ENCODE measurements around the gene OSBPL1A.

Gene OSBPL1A

DNA sequence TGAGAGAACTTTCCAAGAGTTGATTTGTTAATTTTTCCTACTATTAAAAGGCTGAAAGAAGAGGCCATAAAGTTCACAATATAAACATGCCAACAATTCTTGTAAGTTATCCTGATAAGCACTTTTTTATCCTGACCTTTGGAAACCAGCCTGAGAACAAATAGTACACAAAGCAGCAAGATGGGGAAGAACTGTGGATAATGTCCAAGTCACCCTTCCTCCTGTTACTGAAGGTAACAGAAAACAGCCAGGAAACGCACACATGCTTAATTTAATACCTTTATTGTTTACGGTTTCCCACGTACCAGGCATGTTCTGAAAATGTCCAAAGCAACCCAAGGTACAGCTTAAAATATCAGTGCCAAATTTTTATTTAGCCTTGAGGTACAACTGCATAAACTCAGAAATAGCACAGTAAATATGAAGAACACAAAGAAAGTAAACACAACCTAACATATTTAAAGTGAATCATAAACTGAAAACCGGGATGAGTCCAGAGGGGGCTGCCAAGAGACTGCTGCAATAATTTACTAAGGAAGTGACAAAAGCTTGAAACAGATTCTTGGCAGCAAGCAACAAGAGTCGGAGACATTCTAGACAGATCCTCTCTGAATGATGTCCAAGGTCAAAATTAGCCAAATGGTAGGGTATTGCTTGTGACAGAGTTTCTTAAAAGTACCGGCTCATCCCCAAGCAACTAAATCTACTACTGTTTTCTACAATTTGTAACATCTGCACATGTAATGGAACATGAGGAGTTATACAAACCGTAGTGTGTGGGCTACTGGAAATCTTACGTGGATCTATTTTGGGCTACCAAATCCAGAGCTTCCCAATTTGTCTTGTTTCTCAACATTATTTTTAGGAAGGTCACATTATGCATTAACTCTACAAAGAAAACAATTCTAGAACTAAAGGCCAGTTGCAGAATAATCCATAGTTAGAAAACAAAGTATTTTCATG lies 165.6 kb downstream of the OSBPL1A start:
- Histone ChIP-seq H3K4me3 (replicated peaks; ENCODE audit: insufficient read depth, low read length) (no peak overlapping the region), H3K27ac (replicated peaks) (no peak overlapping the region), H3K27me3 (ENCODE audit: insufficient read depth, poor library complexity, severe bottlenecking) (no peaks in the 10 kb centered on the region)
- no peak for DNase-seq (ENCODE audit: low read depth in 1 of 2, low spot score in 1 of 2)
- TF ChIP-seq GABPA (IDR thresholded peaks at IDR 0.05; ENCODE audit: low read depth): no peak

DNA sequence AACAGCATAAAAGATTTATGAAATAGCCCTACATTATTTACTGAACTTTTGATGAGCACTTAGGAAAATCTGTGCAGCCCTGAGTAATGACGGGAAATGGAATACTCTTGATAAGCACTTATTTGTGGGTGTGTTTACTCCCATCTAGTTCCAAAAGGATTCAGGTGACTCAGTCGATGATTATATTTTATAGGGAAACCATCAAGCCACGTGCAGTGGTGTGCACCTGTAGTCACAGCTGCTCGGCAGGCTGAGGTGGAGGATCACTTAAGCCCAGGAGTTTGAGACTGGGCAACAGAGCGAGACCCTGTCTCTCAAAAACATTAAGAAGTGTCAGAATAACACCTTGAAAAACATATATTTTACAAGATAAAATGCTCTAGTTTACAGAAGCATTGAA lies 166.9 kb downstream of the OSBPL1A start:
- no peak for DNase-seq (ENCODE audit: low read depth in 1 of 2, low spot score in 1 of 2)
- TF ChIP-seq POLR2AphosphoS5 (IDR thresholded peaks at IDR 0.05; ENCODE audit: low read depth): no peak
- TF ChIP-seq, protein P1, sequence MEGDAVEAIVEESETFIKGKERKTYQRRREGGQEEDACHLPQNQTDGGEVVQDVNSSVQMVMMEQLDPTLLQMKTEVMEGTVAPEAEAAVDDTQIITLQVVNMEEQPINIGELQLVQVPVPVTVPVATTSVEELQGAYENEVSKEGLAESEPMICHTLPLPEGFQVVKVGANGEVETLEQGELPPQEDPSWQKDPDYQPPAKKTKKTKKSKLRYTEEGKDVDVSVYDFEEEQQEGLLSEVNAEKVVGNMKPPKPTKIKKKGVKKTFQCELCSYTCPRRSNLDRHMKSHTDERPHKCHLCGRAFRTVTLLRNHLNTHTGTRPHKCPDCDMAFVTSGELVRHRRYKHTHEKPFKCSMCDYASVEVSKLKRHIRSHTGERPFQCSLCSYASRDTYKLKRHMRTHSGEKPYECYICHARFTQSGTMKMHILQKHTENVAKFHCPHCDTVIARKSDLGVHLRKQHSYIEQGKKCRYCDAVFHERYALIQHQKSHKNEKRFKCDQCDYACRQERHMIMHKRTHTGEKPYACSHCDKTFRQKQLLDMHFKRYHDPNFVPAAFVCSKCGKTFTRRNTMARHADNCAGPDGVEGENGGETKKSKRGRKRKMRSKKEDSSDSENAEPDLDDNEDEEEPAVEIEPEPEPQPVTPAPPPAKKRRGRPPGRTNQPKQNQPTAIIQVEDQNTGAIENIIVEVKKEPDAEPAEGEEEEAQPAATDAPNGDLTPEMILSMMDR (IDR thresholded peaks at IDR 0.05; ENCODE audit: insufficient read depth, low read length): no peak
- TF ChIP-seq GABPA (IDR thresholded peaks at IDR 0.05; ENCODE audit: low read depth): no peak
- TF ChIP-seq REST (IDR thresholded peaks at IDR 0.05; ENCODE audit: insufficient replicate concordance, low read depth): no peak
- no peak for TF ChIP-seq SPI1 (IDR thresholded peaks at IDR 0.05; ENCODE audit: borderline replicate concordance, low read depth)
- H3K4me3 ChIP-seq (replicated peaks; ENCODE audit: insufficient read depth, low read length): no peak overlapping the region
- no peaks in the 10 kb centered on the region for H3K27me3 ChIP-seq (ENCODE audit: insufficient read depth, poor library complexity, severe bottlenecking)
- H3K27ac ChIP-seq (replicated peaks): no peak overlapping the region

DNA sequence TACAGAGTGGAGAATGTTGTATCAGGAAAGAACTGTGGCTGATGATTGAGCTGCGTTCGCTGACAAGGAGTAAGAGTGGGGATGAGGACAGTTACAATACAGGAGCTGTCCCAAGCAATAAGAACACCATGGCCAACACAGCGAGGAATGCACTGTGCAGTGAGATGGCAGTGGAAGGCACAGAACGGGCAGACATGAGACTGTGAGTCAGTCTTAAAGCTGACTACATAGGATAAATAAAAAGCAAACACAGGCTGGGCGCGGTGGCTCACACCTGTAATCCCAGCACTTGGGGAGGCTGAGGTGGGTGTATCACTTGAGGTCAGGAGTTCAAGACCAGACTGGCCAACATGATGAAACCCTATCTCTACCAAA lies 169.0 kb downstream of the OSBPL1A start:
- Histone ChIP-seq H3K27ac (replicated peaks) (no peak overlapping the region), H3K27me3 (ENCODE audit: insufficient read depth, poor library complexity, severe bottlenecking) (no peaks in the 10 kb centered on the region), H3K4me3 (replicated peaks; ENCODE audit: insufficient read depth, low read length) (no peak overlapping the region)
- no peak for DNase-seq (ENCODE audit: low read depth in 1 of 2, low spot score in 1 of 2)
- TF ChIP-seq REST (IDR thresholded peaks at IDR 0.05; ENCODE audit: insufficient replicate concordance, low read depth): no peak
- TF ChIP-seq POLR2AphosphoS5 (IDR thresholded peaks at IDR 0.05; ENCODE audit: low read depth): no peak
- TF ChIP-seq GABPA (IDR thresholded peaks at IDR 0.05; ENCODE audit: low read depth): no peak
- TF ChIP-seq, protein P1 (IDR thresholded peaks at IDR 0.05; ENCODE audit: insufficient read depth, low read length): no peak
- TF ChIP-seq SPI1 (IDR thresholded peaks at IDR 0.05; ENCODE audit: borderline replicate concordance, low read depth): no peak

GRCh38 chr18:24227977-24228666 lies 169.5 kb downstream of the OSBPL1A start:
- no peaks in the 10 kb centered on the region for H3K27me3 ChIP-seq (ENCODE audit: insufficient read depth, poor library complexity, severe bottlenecking)
- no peak overlapping the region for H3K27ac ChIP-seq (replicated peaks)
- H3K4me3 ChIP-seq (replicated peaks; ENCODE audit: insufficient read depth, low read length): no peak overlapping the region
- DNase-seq (ENCODE audit: low read depth in 1 of 2, low spot score in 1 of 2): no peak
- TF ChIP-seq GABPA (IDR thresholded peaks at IDR 0.05; ENCODE audit: low read depth): no peak
- TF ChIP-seq, protein P1 (IDR thresholded peaks at IDR 0.05; ENCODE audit: insufficient read depth, low read length): no peak
- TF ChIP-seq SPI1 (IDR thresholded peaks at IDR 0.05; ENCODE audit: borderline replicate concordance, low read depth): no peak
- TF ChIP-seq REST (IDR thresholded peaks at IDR 0.05; ENCODE audit: insufficient replicate concordance, low read depth): no peak
- no peak for TF ChIP-seq POLR2AphosphoS5 (IDR thresholded peaks at IDR 0.05; ENCODE audit: low read depth)

Data from HL-60 (cell line).